ENCODE measurements around the gene CHRNB2.

The CHRNB2 gene

GRCh38 chr1:154553056-154554030 is 14.2 kb upstream of the CHRNB2 start:
- DNase-seq, result no peak

GRCh38 chr1:154556422-154556821 is 11.2 kb upstream of the CHRNB2 start:
- no peak for DNase-seq

GRCh38 chr1:154557248-154557938 is 10.2 kb upstream of the CHRNB2 start:
- DNase-seq, result no peak

DNA sequence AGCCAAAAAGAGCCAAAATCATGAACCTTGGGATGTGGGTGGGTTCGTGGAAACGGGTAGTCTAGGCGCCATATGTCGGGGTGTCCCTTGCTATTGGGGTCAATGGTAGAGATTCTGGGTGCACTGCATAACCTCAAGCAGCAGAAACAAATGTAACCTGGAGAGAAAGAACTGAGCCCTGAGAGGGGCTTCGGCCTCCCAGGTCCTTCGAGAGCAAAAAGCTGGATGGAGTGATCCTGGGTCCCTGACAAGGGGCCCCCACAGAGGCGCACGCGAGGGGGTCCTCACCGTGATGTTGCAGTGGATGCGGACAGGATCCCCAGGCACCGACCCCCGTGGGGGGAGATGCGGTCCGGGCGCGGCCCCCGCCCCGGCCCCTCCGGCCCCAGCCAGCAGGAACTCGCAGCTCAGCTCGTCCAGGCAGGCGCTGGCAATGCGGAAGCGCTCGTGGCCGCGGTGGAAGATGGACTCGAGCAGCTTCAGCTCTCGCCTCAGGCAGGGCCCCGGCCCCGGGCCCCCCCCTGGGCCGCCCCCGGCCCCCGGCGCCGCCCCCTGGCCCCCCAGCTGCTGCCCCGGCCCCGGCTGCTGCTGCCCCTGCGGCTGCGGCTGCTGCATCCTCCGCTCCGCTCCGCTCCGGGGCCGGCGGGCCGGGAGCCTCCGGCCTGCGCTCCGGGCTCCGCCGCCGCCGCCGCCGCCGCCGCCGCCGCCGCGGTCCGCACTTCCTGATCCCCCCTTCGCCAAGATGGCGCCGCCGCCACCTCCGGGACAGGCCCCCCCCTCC is 9.4 kb upstream of the CHRNB2 start, which contains the start of gene UBE2Q1:
TSS of gene UBE2Q1 (minus strand) at position 724 of the 781 bp plus-strand sequence. CDS start at position 615, 109 bp downstream.
- peak; percentile 22 for DNase-seq

DNA sequence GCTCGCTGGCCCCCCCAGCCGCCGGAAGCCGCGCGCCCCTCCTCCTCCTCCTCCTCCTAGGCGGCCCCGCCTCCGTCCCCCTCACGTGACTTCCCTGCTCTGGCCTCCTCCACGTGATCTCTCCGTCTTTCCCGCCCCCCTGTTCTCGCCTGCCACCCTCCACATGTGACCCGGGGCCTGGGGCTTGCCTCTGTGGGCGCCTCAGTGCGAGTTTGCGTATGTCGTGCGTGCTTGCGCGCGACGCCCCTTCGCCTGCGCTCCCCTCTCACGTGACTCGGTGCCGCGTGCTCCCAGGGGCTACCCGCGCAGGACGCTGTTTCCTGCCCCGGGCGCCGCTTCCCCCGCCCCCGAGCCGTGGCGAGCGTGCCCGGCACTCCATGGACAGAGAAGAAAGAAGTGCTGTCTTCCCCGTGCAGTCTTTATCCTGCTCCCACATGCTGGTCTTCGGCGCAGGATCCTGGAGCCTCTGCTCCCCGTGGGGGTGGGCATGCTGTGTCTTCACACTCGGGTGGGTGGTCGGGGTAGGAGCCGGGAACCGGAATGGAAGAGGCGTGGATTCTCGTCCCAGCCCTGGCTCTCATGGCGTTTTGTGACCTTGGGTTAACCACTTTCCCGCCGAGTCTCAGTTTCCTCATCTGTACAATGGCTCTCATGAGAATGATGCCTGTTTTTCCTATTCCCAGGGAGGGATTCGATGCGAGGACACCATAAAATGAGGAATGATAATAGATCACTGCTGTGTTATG is 8.7 kb upstream of the CHRNB2 start:
- peak; percentile 100 for DNase-seq

DNA sequence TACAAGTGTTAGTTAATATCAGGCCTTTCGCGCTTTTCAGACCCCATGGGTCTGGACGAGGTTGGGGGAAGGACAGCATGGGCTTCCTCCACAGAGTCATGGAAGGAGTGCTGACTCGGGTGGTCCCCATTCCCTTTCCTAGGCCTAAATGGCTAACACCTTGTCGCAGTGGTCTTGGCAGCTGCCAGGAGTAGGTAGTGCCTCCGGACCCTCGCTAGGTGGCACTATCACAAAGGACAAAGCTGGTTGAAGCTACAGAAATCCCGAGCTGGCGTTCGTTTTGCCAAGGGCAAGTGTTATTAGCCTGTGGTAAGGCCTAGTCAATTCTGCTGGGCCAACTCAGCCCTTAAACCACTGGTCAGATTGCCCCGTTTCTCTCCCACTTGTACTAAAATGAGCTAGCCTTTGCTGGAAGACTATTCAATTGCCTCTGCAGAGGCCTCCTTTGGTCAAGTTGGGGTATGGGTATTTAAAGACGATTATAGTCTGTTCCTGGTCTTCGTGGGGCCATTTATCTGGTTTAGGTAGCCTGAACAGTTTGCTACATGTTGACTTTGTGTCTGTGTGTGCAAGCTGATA is 8.0 kb upstream of the CHRNB2 start:
- peak; percentile 89 for DNase-seq

- no peak for DNase-seq
Observed at GRCh38 chr1:154565876-154566275, 1.7 kb upstream of the CHRNB2 start.

DNA sequence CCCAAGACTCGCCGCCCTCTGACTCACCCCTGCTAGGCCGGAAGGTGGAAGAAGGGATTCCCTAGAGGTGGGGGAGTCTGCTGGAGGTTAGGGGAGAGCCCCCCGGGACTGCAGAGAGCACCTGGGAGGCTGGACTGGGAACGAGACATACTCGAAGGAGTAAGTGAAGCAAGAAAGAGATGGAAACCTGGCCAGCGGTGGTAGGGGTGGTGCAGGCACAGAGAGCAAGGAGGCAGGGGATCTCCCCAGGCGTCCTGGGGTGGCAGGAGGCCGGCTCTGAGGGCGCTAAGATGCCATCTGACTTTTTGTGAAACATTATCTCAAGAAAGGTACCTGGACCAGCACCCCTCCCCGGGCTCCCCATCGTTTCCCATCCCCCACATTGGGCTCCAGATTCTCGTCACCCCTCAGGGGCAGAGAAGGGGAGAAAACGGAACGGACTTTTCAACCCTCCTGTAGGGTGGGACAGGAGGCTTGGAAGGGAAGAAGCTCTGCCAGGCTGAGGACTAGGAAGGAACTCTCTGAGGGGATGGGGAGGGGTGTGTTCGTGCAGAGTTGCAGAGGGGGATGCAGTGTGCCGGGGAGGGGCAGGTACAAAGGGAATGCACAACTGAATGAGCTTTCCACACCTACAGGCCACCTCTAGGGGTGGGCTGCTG is 708 bp downstream of the CHRNB2 start:
- DNase-seq, result no peak

GRCh38 chr1:154571244-154571963 is 3.8 kb downstream of the CHRNB2 start:
- no peak for DNase-seq

GRCh38 chr1:154571964-154572288 is 4.3 kb downstream of the CHRNB2 start:
- no peak for DNase-seq

GRCh38 chr1:154572468-154573167 is 5.0 kb downstream of the CHRNB2 start:
- no peak for DNase-seq

DNA sequence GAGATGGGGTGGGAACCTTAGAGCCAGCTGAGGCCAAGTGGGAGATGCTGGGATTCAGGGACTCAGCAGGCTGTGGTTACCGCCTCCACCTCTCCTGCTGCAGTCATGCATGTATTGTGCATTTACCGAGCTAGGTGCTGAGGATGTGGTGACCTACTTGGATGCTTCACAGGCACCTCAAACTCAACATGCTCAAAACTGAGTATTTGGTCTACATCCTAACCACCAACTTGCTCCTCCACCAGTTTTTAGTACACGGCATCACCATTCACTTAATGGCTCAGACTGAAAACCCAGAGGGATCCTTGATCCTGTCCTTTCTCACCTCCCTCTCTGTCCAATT is 5.6 kb downstream of the CHRNB2 start:
- no peak for DNase-seq

DNA sequence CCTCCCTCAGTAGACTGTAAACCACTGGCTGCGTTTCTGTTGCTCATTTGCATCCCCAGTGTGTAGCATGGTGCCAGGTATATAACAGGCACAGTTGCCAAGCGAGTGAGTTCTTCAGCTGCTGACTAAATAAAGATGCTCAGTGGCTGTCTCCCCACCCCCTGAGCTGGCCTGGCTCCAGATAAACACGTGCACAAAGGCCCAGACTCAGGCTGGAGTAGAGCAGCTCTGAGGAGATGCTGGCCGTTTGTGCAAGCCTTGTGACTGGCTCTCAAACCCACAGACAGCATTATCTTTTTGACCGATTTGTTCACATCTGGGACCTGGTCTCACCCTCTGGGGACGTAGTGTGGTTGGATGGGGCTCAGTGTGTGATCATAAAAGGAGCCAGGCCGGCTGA is 7.1 kb downstream of the CHRNB2 start:
- no peak for DNase-seq

GRCh38 chr1:154575147-154575927 is 7.8 kb downstream of the CHRNB2 start:
- no peak for DNase-seq

DNA sequence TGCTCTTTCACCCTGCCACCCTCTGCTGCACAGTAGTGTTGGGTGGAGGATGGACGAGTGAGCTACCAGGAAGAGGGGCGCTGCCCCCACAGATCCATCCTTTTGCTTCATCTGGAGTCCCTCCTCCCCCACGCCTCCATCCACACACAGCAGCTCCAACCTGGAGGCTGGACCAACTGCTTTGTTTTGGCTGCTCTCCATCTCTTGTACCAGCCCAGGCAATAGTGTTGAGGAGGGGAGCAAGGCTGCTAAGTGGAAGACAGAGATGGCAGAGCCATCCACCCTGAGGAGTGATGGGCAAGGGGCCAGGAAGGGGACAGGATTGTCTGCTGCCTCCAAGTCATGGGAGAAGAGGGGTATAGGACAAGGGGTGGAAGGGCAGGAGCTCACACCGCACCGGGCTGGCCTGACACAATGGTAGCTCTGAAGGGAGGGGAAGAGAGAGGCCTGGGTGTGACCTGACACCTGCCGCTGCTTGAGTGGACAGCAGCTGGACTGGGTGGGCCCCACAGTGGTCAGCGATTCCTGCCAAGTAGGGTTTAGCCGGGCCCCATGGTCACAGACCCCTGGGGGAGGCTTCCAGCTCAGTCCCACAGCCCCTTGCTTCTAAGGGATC is 8.5 kb downstream of the CHRNB2 start:
- no peak for DNase-seq

DNA sequence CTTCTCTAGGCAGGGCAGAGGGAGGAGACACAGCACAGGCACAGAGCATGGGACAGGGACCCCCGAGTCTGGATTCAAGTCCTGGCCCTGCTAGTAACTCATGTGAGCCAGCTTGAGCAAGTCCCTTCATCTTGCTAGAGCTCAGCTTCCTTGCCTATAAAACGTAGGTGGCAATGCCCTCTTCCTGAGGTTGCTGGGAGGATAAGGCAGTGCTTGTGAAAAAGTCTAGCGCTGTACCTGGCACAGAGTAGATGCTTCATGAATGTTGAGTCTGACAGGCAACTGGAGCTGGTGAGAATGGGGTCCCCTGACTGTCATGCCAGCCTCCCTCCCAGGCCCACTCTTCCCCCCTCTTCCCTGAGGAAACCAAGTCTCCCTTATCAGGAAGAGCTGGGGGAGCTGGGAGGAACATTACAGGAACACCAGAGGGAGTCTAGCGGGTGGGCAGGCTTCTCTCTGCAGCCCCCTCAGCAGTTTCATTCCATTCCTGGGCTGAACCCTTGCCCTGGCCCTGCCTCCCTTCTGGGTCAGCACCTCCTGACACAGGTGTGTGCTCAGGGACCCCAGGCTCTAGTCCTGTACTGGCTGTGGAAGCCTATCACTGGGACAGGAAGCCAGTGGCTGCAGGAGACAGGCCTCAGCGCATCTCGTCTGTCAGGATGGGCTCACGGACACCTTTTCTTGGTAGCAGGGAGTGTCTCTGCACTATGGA is 9.9 kb downstream of the CHRNB2 start:
- no peak for DNase-seq

- no peak for DNase-seq
Observed at GRCh38 chr1:154578058-154578418, 10.5 kb downstream of the CHRNB2 start.

GRCh38 chr1:154579374-154579773 is 11.8 kb downstream of the CHRNB2 start:
- no peak for DNase-seq

All from activated CD4-positive, alpha-beta T cell treated with anti-CD3 and anti-CD28 coated beads, Interleukin-2, amount 50 U/mL, for 16 hours (primary cell).